ENCODE measurements around the gene SEH1L. TPM values are rescaled to one million over a fixed set of nuclear protein-coding genes. Genes with fewer than 3 reads are reported as not detected.

The SEH1L gene
- total and polyA plus RNA-seq, 10 of the 15 experiments (the other 5 are each of a cell fraction or from before 2014, with no cell fraction given), result 27.5 to 109 (median 52.8) TPM

GRCh38 chr18:12960395-12960794, 12.6 kb downstream of the SEH1L start (continued):
- TF ChIP-seq RB1 (IDR thresholded peaks at IDR 0.05; ENCODE audit: borderline replicate concordance) (no peak), NR2F1 (conservative IDR thresholded peaks at IDR 0.05) (no peak), CBX5 (IDR thresholded peaks at IDR 0.05; ENCODE audit: low read depth) (no peak), ZBTB11 (CRISPR knock-in tag; IDR thresholded peaks at IDR 0.05) (no peak), PAX8 (IDR thresholded peaks at IDR 0.05) (no peak), CTCF (IDR thresholded peaks at IDR 0.05 in 2 of 3, conservative IDR thresholded peaks at IDR 0.05 in 1 of 3; ENCODE audit: control insufficient read depth in 2 of 3, extremely low read depth in 1 of 3, insufficient read depth in 1 of 3, low read depth in 3 of 3, low read length in 3 of 3) (no peak), SMC3 (IDR thresholded peaks at IDR 0.05; ENCODE audit: borderline replicate concordance, low read length) (no peak), HDAC2 (IDR thresholded peaks at IDR 0.05) (no peak), CBFB (IDR thresholded peaks at IDR 0.05; ENCODE audit: low read depth) (no peak), KLF5 (IDR thresholded peaks at IDR 0.05; ENCODE audit: partially characterized antibody) (no peak), YBX1 (IDR thresholded peaks at IDR 0.05) (no peak), CUX1 (IDR thresholded peaks at IDR 0.05; ENCODE audit: insufficient replicate concordance, low read depth, low read length) (no peak), RUNX3 (IDR thresholded peaks at IDR 0.05; ENCODE audit: low read length) (no peak)
